Loucy (cell line): ENCODE data around the gene APBB2.

Experiments
- H2AFZ ChIP-seq: fragments of 200-600 bp; sonication (generic); 2 replicates; pipeline ENCODE4 v1.6.0; 2016; ENCODE audit warnings: antibody characterized with exemption, mild to moderate bottlenecking, low read length, moderate library complexity
- H3F3A ChIP-seq: fragments of 200-600 bp; 2 replicates; pipeline ENCODE4 v1.6.0; 2016; ENCODE audit warnings: antibody characterized with exemption, low read depth, mild to moderate bottlenecking
- H3K27me3 ChIP-seq: fragments of 200-600 bp; sonication (generic); 2 replicates; pipeline ENCODE4 v1.6.1; 2014; ENCODE audit warnings: low read length, mild to moderate bottlenecking; ENCODE audit not compliant: insufficient read depth, poor library complexity, severe bottlenecking
- H3K36me3 ChIP-seq: fragments of 200-600 bp; sonication (generic); 2 replicates; pipeline ENCODE4 v1.6.1; 2016; ENCODE audit warnings: low read length; ENCODE audit not compliant: insufficient read depth
- H3K4me1 ChIP-seq: fragments of 200-600 bp; sonication (generic); 2 replicates; pipeline ENCODE4 v1.5.1; 2014; ENCODE audit warnings: low read length, mild to moderate bottlenecking; ENCODE audit not compliant: insufficient read depth, poor library complexity, severe bottlenecking
- H3K4me2 ChIP-seq: fragments of 200-600 bp; sonication (generic); 2 replicates; pipeline ENCODE4 v1.6.0; 2014; ENCODE audit warnings: antibody characterized with exemption, low read length, low read depth, mild to moderate bottlenecking; ENCODE audit not compliant: poor library complexity, severe bottlenecking
- H3K4me3 ChIP-seq: fragments of 200-600 bp; sonication (generic); 2 replicates; pipeline ENCODE4 v1.5.1; 2014; ENCODE audit warnings: low read length, mild to moderate bottlenecking, mixed read lengths; ENCODE audit not compliant: poor library complexity, severe bottlenecking
- H3K79me2 ChIP-seq: fragments of 200-600 bp; sonication (generic); 2 replicates; pipeline ENCODE4 v1.6.1; 2014; ENCODE audit warnings: low read length; ENCODE audit not compliant: insufficient read depth
- H3K9ac ChIP-seq: fragments of 200-600 bp; sonication (generic); 2 replicates; pipeline ENCODE4 v1.6.0; 2014; ENCODE audit warnings: mild to moderate bottlenecking, low read depth, low read length, moderate library complexity; ENCODE audit not compliant: poor library complexity, severe bottlenecking
- H3K9me2 ChIP-seq: fragments of 200-600 bp; sonication (generic); replicated peaks from 2 replicates; pipeline ENCODE4 v1.6.1; 2016; ENCODE audit warnings: low read depth, low read length, mixed read lengths
- H3K9me3 ChIP-seq: fragments of 200-600 bp; sonication (generic); 2 replicates; pipeline ENCODE4 v1.6.1; 2014; ENCODE audit warnings: mild to moderate bottlenecking, antibody characterized with exemption, low read length, low read depth; ENCODE audit not compliant: insufficient read depth
- H4K20me1 ChIP-seq: fragments of 200-600 bp; sonication (generic); 2 replicates; pipeline ENCODE4 v1.6.0; 2014; ENCODE audit warnings: antibody characterized with exemption, low read length, mild to moderate bottlenecking; ENCODE audit not compliant: insufficient read depth, poor library complexity, severe bottlenecking
- CTCF ChIP-seq: fragments of 200-600 bp; sonication (generic); conservative IDR thresholded peaks from 2 replicates; pipeline ENCODE4 v1.5.1; 2014; ENCODE audit warnings: mild to moderate bottlenecking, antibody characterized with exemption, low read length
- EZH2phosphoT487 ChIP-seq: fragments of 200-600 bp; IDR thresholded peaks from 2 replicates; pipeline ENCODE4 v1.6.1; 2018; ENCODE audit warnings: antibody characterized with exemption, mild to moderate bottlenecking, moderate library complexity, borderline replicate concordance

Gene APBB2

GRCh38 chr4:41213625-41214135 lies 662 bp downstream of the APBB2 start:
- no peak overlapping the region for H3K9ac ChIP-seq
- H2AFZ ChIP-seq, result peak overlapping the region; percentile 98
- H3K4me2 ChIP-seq, result peak overlapping the region; percentile 77

GRCh38 chr4:41212616-41213203 lies 1.6 kb downstream of the APBB2 start:
- Histone ChIP-seq H3K9me3 (no peaks in the 10 kb centered on the region), H3K9me2 (no peaks in the 10 kb centered on the region), H3F3A (no peaks in the 10 kb centered on the region), H3K4me2 (peak overlapping the region; percentile 77), H2AFZ (no peak overlapping the region), H3K4me1 (peaks cover 19% of the 10 kb centered on the region), H3K36me3 (no peaks in the 10 kb centered on the region), H3K79me2 (no peaks in the 10 kb centered on the region), H3K9ac (no peak overlapping the region), H4K20me1 (no peaks in the 10 kb centered on the region), H3K4me3 (no peak overlapping the region), H3K27me3 (peaks cover 18% of the 10 kb centered on the region)
- TF ChIP-seq CTCF (peak; percentile 55), EZH2phosphoT487 (no peak)

More at GRCh38 chr4:41213625-41214135, 662 bp downstream of the APBB2 start:
- H3K4me1 ChIP-seq, result peaks cover 19% of the 10 kb centered on the region
- H3K36me3 ChIP-seq, result no peaks in the 10 kb centered on the region
- H3F3A ChIP-seq, result 0 out of 2 replicates have a peak, but pooled peaks cover 3% of the 10 kb centered on the region
- H4K20me1 ChIP-seq, result no peaks in the 10 kb centered on the region
- H3K9me2 ChIP-seq, result no peaks in the 10 kb centered on the region
- H3K27me3 ChIP-seq, result peaks cover 18% of the 10 kb centered on the region
- H3K79me2 ChIP-seq, result no peaks in the 10 kb centered on the region
- peak overlapping the region; percentile 86 for H3K4me3 ChIP-seq
- H3K9me3 ChIP-seq, result no peaks in the 10 kb centered on the region
- TF ChIP-seq CTCF, result no peak
- no peak for TF ChIP-seq EZH2phosphoT487

DNA sequence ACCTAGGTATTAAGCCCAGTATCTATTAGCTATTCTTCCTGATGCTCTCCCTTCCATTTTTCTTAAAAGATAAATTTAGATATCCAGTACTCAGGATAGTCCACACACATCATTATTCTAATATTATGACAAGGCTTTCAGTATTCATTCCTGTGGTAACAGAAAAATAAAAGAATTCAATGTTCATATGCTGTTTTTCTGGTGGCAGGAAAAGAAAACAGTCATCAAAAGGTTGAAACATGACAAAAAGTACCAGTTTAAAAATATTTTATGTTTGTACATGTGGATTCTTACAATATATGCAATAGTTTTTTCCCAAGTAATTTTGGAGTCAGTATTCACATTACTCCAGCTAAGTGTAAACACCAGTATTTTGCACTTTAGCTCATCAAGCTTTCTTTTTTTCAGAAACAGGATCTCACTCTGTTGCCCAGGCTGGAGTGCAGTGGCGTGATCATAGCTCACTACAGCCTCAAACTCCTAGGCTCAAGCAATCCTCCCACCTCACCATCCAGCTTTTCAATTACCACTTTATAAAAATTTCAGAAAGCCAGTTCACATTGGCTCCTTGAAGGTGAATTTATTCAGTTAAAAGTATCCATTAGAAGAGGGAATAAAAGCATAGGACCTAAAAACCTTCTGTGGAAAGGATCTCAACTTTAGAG lies 2.3 kb downstream of the APBB2 start:
- Histone ChIP-seq H3K9me2 (no peaks in the 10 kb centered on the region), H3K4me2 (no peak overlapping the region), H3K4me3 (no peak overlapping the region), H3K9me3 (no peaks in the 10 kb centered on the region), H3K4me1 (peaks cover 19% of the 10 kb centered on the region), H4K20me1 (no peaks in the 10 kb centered on the region), H3K79me2 (no peaks in the 10 kb centered on the region), H3K9ac (no peak overlapping the region), H3F3A (no peaks in the 10 kb centered on the region), H3K27me3 (peaks cover 18% of the 10 kb centered on the region), H3K36me3 (no peaks in the 10 kb centered on the region), H2AFZ (no peak overlapping the region)
- TF ChIP-seq CTCF (no peak), EZH2phosphoT487 (no peak)
